ENCODE measurements around the gene ANO8.

DNA sequence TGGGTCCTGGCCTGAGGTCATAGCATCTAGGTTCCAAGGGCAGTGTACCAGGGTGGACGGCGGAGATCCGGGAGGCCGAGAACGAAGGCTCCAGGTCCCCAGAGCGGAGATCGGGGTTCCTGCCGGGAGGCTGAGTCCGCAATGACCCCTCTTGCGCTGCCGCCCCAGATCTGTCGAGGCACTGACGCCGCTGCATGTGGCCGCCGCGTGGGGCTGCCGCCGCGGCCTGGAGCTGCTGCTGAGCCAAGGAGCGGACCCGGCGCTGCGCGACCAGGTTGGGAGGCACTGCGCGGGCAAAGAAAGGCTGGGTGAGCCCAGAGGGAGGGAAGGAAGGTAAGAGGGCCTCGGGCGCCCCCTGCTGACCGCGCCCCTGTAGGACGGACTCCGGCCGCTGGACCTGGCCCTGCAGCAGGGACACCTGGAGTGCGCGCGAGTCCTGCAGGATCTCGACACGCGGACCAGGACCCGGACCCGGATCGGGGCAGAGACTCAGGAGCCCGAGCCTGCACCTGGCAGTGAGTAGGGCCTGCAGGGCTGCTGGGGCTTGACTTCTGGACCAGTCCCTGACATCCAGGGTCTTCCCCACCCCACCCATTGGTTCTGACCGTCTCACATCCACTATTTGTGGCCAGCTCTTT, 52.0 kb downstream of the ANO8 start:
- TF ChIP-seq, protein P1, sequence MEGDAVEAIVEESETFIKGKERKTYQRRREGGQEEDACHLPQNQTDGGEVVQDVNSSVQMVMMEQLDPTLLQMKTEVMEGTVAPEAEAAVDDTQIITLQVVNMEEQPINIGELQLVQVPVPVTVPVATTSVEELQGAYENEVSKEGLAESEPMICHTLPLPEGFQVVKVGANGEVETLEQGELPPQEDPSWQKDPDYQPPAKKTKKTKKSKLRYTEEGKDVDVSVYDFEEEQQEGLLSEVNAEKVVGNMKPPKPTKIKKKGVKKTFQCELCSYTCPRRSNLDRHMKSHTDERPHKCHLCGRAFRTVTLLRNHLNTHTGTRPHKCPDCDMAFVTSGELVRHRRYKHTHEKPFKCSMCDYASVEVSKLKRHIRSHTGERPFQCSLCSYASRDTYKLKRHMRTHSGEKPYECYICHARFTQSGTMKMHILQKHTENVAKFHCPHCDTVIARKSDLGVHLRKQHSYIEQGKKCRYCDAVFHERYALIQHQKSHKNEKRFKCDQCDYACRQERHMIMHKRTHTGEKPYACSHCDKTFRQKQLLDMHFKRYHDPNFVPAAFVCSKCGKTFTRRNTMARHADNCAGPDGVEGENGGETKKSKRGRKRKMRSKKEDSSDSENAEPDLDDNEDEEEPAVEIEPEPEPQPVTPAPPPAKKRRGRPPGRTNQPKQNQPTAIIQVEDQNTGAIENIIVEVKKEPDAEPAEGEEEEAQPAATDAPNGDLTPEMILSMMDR (IDR thresholded peaks at IDR 0.05): peak; percentile 73 to 96 (median 90)
- TF ChIP-seq POLR2A (IDR thresholded peaks at IDR 0.05): no peak

All from adrenal gland (tissue), 5 donors.